Uterus (tissue), 2 donors: ENCODE results near the gene TLCD1.

Source experiments
- CTCF ChIP-seq, 4 experiments: fragments of 200-600 bp in 2 of 4; fragments of 450-650 bp in 2 of 4; sonication (generic) in 2 of 4; IDR thresholded peaks; one replicate each; pipeline ENCODE4 v1.5.1; 2016 to 2019; ENCODE audit warnings: antibody characterized with exemption in 4 of 4, mild to moderate bottlenecking in 2 of 4, moderate library complexity in 1 of 4
- POLR2A ChIP-seq, 2 donors: fragments of 450-650 bp; IDR thresholded peaks; one replicate each; pipeline ENCODE4 v1.6.1; 2016; ENCODE audit warnings: antibody characterized with exemption in 2 of 2, mild to moderate bottlenecking in 1 of 2, moderate library complexity in 1 of 2

GRCh38 chr17:28720247-28720996, 5.6 kb downstream of the TLCD1 start:
- TF ChIP-seq CTCF (IDR thresholded peaks at IDR 0.05) (no peak), POLR2A (IDR thresholded peaks at IDR 0.05) (no peak)
